Upper lobe of left lung (tissue), 6 donors: ENCODE measurements around the gene FGF12. TPM values are rescaled to one million over a fixed set of nuclear protein-coding genes. Genes with fewer than 3 reads are reported as not detected.

Experiments
- ATAC-seq, 2 donors: fragments of 200-7000 bp; cut with Tn5 transposase; one replicate each; pipeline ENCODE4 v1.9.1; 2022; ENCODE audit warnings: mild to moderate bottlenecking in 2 of 2, moderate library complexity in 2 of 2; ENCODE audit not compliant: low FRiP score in 2 of 2
- DNase-seq, 2 donors: peaks; one replicate each; pipeline ENCODE4 v3.0.0-alpha.2; 2019 to 2020
- H3K27ac ChIP-seq, 4 donors: fragments of 200-600 bp; sonication (generic); one replicate each; pipeline ENCODE4 v1.5.1; 2016 to 2019
- H3K27me3 ChIP-seq, 4 donors: fragments of 200-600 bp; sonication (generic); one replicate each; pipeline ENCODE4 v1.5.1; 2017 to 2019
- H3K36me3 ChIP-seq, 4 donors: fragments of 200-600 bp; sonication (generic); one replicate each; pipeline ENCODE4 v1.5.1; 2016 to 2019
- H3K4me1 ChIP-seq, 4 donors: fragments of 200-600 bp; sonication (generic); one replicate each; pipeline ENCODE4 v1.5.1; 2018 to 2019
- H3K4me3 ChIP-seq, 4 donors: fragments of 200-600 bp; sonication (generic); one replicate each; pipeline ENCODE4 v1.5.1; 2017 to 2019; ENCODE audit warnings: mild to moderate bottlenecking in 2 of 4, moderate library complexity in 1 of 4
- H3K9me3 ChIP-seq, 4 donors: fragments of 200-600 bp; sonication (generic); one replicate each; pipeline ENCODE4 v1.5.1; 2018 to 2019
- CTCF ChIP-seq, 6 experiments: fragments of 450-650 bp in 4 of 6; fragments of 200-600 bp in 2 of 6; sonication (generic) in 2 of 6; IDR thresholded peaks; one replicate each; pipeline ENCODE4 v1.5.1; 2016 to 2019; ENCODE audit warnings: antibody characterized with exemption in 6 of 6
- EP300 ChIP-seq, 4 donors: sonication (generic); formaldehyde crosslinking; IDR thresholded peaks; one replicate each; pipeline ENCODE4 v1.5.1; 2017; ENCODE audit warnings: antibody characterized with exemption in 4 of 4, control low read depth in 2 of 4
- POLR2A ChIP-seq, 4 donors: fragments of 450-650 bp; IDR thresholded peaks; one replicate each; pipeline ENCODE4 v1.5.1; 2016 to 2017; ENCODE audit warnings: antibody characterized with exemption in 4 of 4, mild to moderate bottlenecking in 2 of 4
- POLR2AphosphoS5 ChIP-seq, 2 donors: sonication (generic); formaldehyde crosslinking; IDR thresholded peaks; one replicate each; pipeline ENCODE4 v1.5.1; 2017; ENCODE audit warnings: antibody characterized with exemption in 2 of 2
- WGBS, 2 donors: methylation state at CpG; one replicate each; pipeline ENCODE4 v1.1.5; 2017 to 2018; 5-methylcytosine and 5-hydroxymethylcytosine counted together
- total RNA-seq, 6 donors: library from RNA; depleted of rRNA in 4 of 6; stranded (reverse); fragments of >200 nt in 4 of 6; gene quantifications; one replicate each; pipeline versions ENCODE4 v1.1.0 to v1.2.1, GENCODE V29; 2016 to 2021
- donor health status: DM: no; HTN: no; CAD: no; lungs with moderate emphysema.
- donor health status: DM: no; HTN: yes; CAD: no; lungs with severe emphysema.

Gene FGF12
- total RNA-seq, 6 donors from 2014 or later: 0.83 to 5.3 (median 2.2) TPM

GRCh38 chr3:192339214-192339613 is 388.1 kb downstream of the FGF12 start:
- ATAC-seq (no peak), DNase-seq (no peak)
- Histone ChIP-seq H3K4me3 (no peak overlapping the region), H3K27me3 (no peaks in the 10 kb centered on the region), H3K27ac (no peak overlapping the region), H3K36me3 (no peaks in the 10 kb centered on the region), H3K9me3 (no peaks in the 10 kb centered on the region), H3K4me1 (no peaks in the 10 kb centered on the region)
- TF ChIP-seq CTCF (IDR thresholded peaks at IDR 0.05) (no peak), POLR2A (IDR thresholded peaks at IDR 0.05) (no peak)
- 75 to 77% methylated on average over 2 of the region's 2 CpGs for WGBS, 2 donors

GRCh38 chr3:192336286-192336685 is 391.1 kb downstream of the FGF12 start:
- TF ChIP-seq EP300 (IDR thresholded peaks at IDR 0.05) (no peak), POLR2AphosphoS5 (IDR thresholded peaks at IDR 0.05) (no peak), CTCF (IDR thresholded peaks at IDR 0.05) (no peak), POLR2A (IDR thresholded peaks at IDR 0.05) (no peak)
- 75 to 77% methylated on average over 5 of the region's 5 CpGs for WGBS, 2 donors
- no peaks in the 10 kb centered on the region for H3K9me3 ChIP-seq
- H3K36me3 ChIP-seq: no peaks in the 10 kb centered on the region
- DNase-seq (no peak), ATAC-seq (no peak)
- no peaks in the 10 kb centered on the region for H3K4me1 ChIP-seq
- H3K27me3 ChIP-seq: no peaks in the 10 kb centered on the region
- no peak overlapping the region for H3K4me3 ChIP-seq
- H3K27ac ChIP-seq: no peak overlapping the region

GRCh38 chr3:192332386-192333291 is 394.7 kb downstream of the FGF12 start:
- Histone ChIP-seq H3K27me3 (no peaks in the 10 kb centered on the region), H3K9me3 (no peaks in the 10 kb centered on the region), H3K36me3 (no peaks in the 10 kb centered on the region), H3K4me3 (no peak overlapping the region), H3K4me1 (no peaks in the 10 kb centered on the region), H3K27ac (no peak overlapping the region)
- DNase-seq (no peak), ATAC-seq (no peak)
- TF ChIP-seq POLR2A (IDR thresholded peaks at IDR 0.05) (no peak), POLR2AphosphoS5 (IDR thresholded peaks at IDR 0.05) (no peak)
- 77% methylated on average over 6 of the region's 6 CpGs for WGBS, 2 donors

GRCh38 chr3:192331749-192332385 is 395.5 kb downstream of the FGF12 start:
- DNase-seq (no peak), ATAC-seq (no peak)
- TF ChIP-seq EP300 (IDR thresholded peaks at IDR 0.05) (no peak), POLR2AphosphoS5 (IDR thresholded peaks at IDR 0.05) (no peak), POLR2A (IDR thresholded peaks at IDR 0.05) (no peak), CTCF (IDR thresholded peaks at IDR 0.05) (no peak)
- 64 to 73% methylated on average over 3 of the region's 3 CpGs for WGBS, 2 donors
- Histone ChIP-seq H3K27ac (no peak overlapping the region), H3K4me1 (no peaks in the 10 kb centered on the region), H3K9me3 (no peaks in the 10 kb centered on the region), H3K36me3 (no peaks in the 10 kb centered on the region), H3K4me3 (no peak overlapping the region), H3K27me3 (no peaks in the 10 kb centered on the region)

GRCh38 chr3:192326656-192327055 is 400.7 kb downstream of the FGF12 start:
- no peak overlapping the region for H3K27ac ChIP-seq

More at GRCh38 chr3:192326656-192327055, 400.7 kb downstream of the FGF12 start:
- 61 to 73% methylated on average over 2 of the region's 2 CpGs for WGBS, 2 donors
- no peaks in the 10 kb centered on the region for H3K9me3 ChIP-seq
- ATAC-seq: no peak
- H3K4me3 ChIP-seq: no peak overlapping the region
- no peak for DNase-seq
- no peaks in the 10 kb centered on the region for H3K27me3 ChIP-seq
- H3K4me1 ChIP-seq: no peaks in the 10 kb centered on the region
- no peaks in the 10 kb centered on the region for H3K36me3 ChIP-seq
- TF ChIP-seq POLR2A (IDR thresholded peaks at IDR 0.05) (no peak), EP300 (IDR thresholded peaks at IDR 0.05) (no peak), CTCF (IDR thresholded peaks at IDR 0.05) (no peak), POLR2AphosphoS5 (IDR thresholded peaks at IDR 0.05) (no peak)
